ENCODE results near the gene PEX14.

GRCh38 chr1:10525208-10525607, 50.5 kb downstream of the PEX14 start:
- TF ChIP-seq CTCF (IDR thresholded peaks at IDR 0.05 in 4 of 5, conservative IDR thresholded peaks at IDR 0.05 in 1 of 5) (no peak), POLR2A (IDR thresholded peaks at IDR 0.05) (no peak)
